RCC 7860 (cell line): ENCODE results near the gene PLCB4.
"Not testable (repeated sequence)": the region's sequence is repeated elsewhere in the genome, so short reads cannot be mapped to it uniquely, and the experiment has no call there.

Source experiments
- DNase-seq: peaks from one replicate; pipeline ENCODE4 v3.0.0-alpha.2; 2015; ENCODE audit warnings: low spot score
- FAIRE-seq: peaks from 2 replicates; lab custom pipeline; 2012; peaks lifted over from hg19 to GRCh38; lab: Jason Lieb, UNC

Gene PLCB4

GRCh38 chr20:9068841-9069663, at the start of gene PLCB4:
PLCB4 (plus strand) TSS chr20:9069087; CDS start chr20:9307815, 238,728 bp downstream.
- DNase-seq, result peak; percentile 91
- FAIRE-seq, result peak; percentile 12

GRCh38 chr20:9019833-9020232, 49.1 kb upstream of the PLCB4 start:
- DNase-seq (no peak), FAIRE-seq (no peak)

GRCh38 chr20:9021216-9021615, 47.7 kb upstream of the PLCB4 start:
- FAIRE-seq (no peak), DNase-seq (peak; percentile 39)

GRCh38 chr20:9021699-9022098, 47.2 kb upstream of the PLCB4 start:
- DNase-seq, result peak; percentile 26
- peak; percentile 57 for FAIRE-seq

- DNase-seq (no peak), FAIRE-seq (no peak)
These were observed 46.5 kb upstream of the PLCB4 start for GRCh38 chr20:9022376-9022775.

- peak; percentile 55 for DNase-seq
- no peak for FAIRE-seq
These were observed 44.3 kb upstream of the PLCB4 start for GRCh38 chr20:9024606-9025005.

- peak; percentile 82 for DNase-seq
- no peak for FAIRE-seq
These were observed 43.9 kb upstream of the PLCB4 start for GRCh38 chr20:9025011-9025410.

- peak; percentile 93 for FAIRE-seq
- peak; percentile 72 for DNase-seq
These were observed 43.2 kb upstream of the PLCB4 start for GRCh38 chr20:9025643-9026042.

GRCh38 chr20:9027626-9028025, 41.3 kb upstream of the PLCB4 start:
- peak; percentile 86 for FAIRE-seq
- DNase-seq, result peak; percentile 60

GRCh38 chr20:9028419-9028818, 40.5 kb upstream of the PLCB4 start:
- FAIRE-seq, result peak; percentile 91
- DNase-seq, result peak; percentile 87

GRCh38 chr20:9031991-9032390, 36.9 kb upstream of the PLCB4 start:
- FAIRE-seq, result no peak
- DNase-seq, result no peak

- DNase-seq (no peak), FAIRE-seq (no peak)
These were observed 36.1 kb upstream of the PLCB4 start for GRCh38 chr20:9032758-9033157.

GRCh38 chr20:9035126-9035525, 33.8 kb upstream of the PLCB4 start:
- peak; percentile 90 for DNase-seq
- peak; percentile 96 for FAIRE-seq

- no peak for FAIRE-seq
- no peak for DNase-seq
These were observed 32.3 kb upstream of the PLCB4 start for GRCh38 chr20:9036593-9036992.

GRCh38 chr20:9038791-9039535, 29.9 kb upstream of the PLCB4 start:
- FAIRE-seq (no peak), DNase-seq (no peak)

- FAIRE-seq (peak; percentile 7), DNase-seq (no peak)
These were observed 27.9 kb upstream of the PLCB4 start for GRCh38 chr20:9040863-9041524.

GRCh38 chr20:9043364-9043763, 25.5 kb upstream of the PLCB4 start:
- DNase-seq (no peak), FAIRE-seq (no peak)

GRCh38 chr20:9047928-9048327, 21.0 kb upstream of the PLCB4 start:
- FAIRE-seq, DNase-seq: not testable (repeated sequence)

- FAIRE-seq (peak; percentile 99), DNase-seq (peak; percentile 99)
These were observed 17.4 kb upstream of the PLCB4 start for GRCh38 chr20:9051508-9051907.

GRCh38 chr20:9052136-9052535, 16.8 kb upstream of the PLCB4 start:
- peak; percentile 64 for DNase-seq
- no peak for FAIRE-seq

- peak; percentile 52 for DNase-seq
- FAIRE-seq, result peak; percentile 61
These were observed 15.8 kb upstream of the PLCB4 start for GRCh38 chr20:9053108-9053507.
